Measurements from ENCODE around the gene CHST12. TPM values are rescaled to one million over a fixed set of nuclear protein-coding genes. Genes with fewer than 3 reads are reported as not detected.

CHST12 gene
- total and polyA plus RNA-seq, 2 donors (not counting 1 experiment from before 2014, with no cell fraction given), result 25.4 to 27.1 TPM

DNA sequence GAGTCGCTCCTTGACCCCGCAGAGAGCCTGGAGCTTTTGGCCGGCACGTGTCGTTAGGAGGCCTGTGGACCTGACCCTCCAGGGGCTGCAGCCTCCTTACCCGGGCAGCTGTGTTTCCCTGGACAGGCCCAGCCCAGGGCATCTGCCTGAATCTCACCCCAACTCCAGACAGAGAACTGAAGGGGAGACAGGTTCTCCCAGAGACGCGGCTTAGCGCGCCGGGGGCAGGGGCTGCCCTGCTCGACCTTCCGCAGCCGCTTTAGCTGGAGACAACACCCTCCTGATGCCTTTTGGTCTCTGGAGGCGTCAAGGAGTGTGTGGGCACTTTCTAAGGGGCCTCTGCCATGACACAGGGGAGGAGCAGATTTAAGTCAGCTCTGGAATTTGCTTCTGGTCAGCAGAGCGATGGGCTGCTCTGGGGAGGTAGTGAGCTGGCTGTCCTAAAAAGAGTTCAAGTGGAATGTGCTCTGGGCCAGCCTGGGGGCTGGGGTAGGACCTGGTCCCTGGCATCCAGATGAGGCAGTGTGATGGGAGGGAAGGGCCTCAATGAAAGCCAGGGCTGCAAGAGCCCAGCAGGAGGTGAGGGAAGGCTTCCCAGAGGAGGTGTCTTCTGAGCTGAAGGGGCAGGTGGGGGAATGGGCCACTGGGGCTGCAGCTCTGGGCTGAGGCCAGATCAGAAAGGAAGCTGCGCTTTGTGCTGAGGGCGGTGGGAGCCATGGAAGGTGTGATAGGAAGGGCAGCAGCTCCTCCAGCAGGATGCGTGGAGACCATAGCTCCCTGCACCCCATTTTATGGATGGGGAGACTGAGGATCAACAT lies 67.0 kb downstream of the CHST12 start:
- Histone ChIP-seq H3K79me2 (ENCODE audit: control insufficient read depth, insufficient read depth, low read length) (no peaks in the 10 kb centered on the region), H3K4me3 (ENCODE audit: control extremely low read depth in 1 of 5, extremely low read depth in 1 of 5, insufficient read depth in 1 of 5, low read depth in 2 of 5, low read length in 4 of 5) (no peak overlapping the region), H2AFZ (ENCODE audit: insufficient read depth, low read depth, low read length, poor library complexity, severe bottlenecking) (no peak overlapping the region), H3K27me3 (replicated peaks in 1 of 4; ENCODE audit: control extremely low read depth in 1 of 4, control insufficient read depth in 3 of 4, insufficient read depth in 4 of 4, low read length in 3 of 4) (peaks cover 0 to 8% (median 2%) of the 10 kb centered on the region in 4 experiments), H3K36me3 (replicated peaks in 1 of 2; ENCODE audit: control extremely low read depth in 1 of 2, control insufficient read depth in 1 of 2, extremely low read depth in 1 of 2, insufficient read depth in 2 of 2, low read length in 1 of 2) (no peaks in the 10 kb centered on the region), H3K9ac (ENCODE audit: low read length) (no peak overlapping the region), H3K4me1 (ENCODE audit: control insufficient read depth in 2 of 2, insufficient read depth in 2 of 2, low read length in 2 of 2) (peaks cover 0 to 5% of the 10 kb centered on the region in 2 donors), H4K20me1 (ENCODE audit: control insufficient read depth, insufficient read depth, low read length, poor library complexity, severe bottlenecking) (no peaks in the 10 kb centered on the region), H3K4me2 (replicated peaks; ENCODE audit: low read depth, low read length, poor library complexity, severe bottlenecking) (no peak overlapping the region), H3K27ac (ENCODE audit: low read length in 2 of 2) (no peak overlapping the region), H3K9me3 (ENCODE audit: control extremely low read depth in 1 of 3, control insufficient read depth in 2 of 3, insufficient read depth in 1 of 3, low read length in 2 of 3) (no peaks in the 10 kb centered on the region)
- Mint-ChIP-seq H3K4me3 (no peak overlapping the region), H3K27me3 (peaks cover 9% of the 10 kb centered on the region), H3K4me1 (peaks cover 4% of the 10 kb centered on the region), H3K27ac (no peak overlapping the region), H3K9me3 (ENCODE audit: insufficient read depth) (no peaks in the 10 kb centered on the region)
- POLR2A ChIA-PET, result interaction anchor here (0.6 kb wide), 1 partner anchor 63 kb away, joined by 6 read pairs; no protein-coding TSS in a partner anchor
- CTCF ChIA-PET, result interaction anchor here (0.6 to 6.9 kb wide), 10 partner anchors 18 to 891 kb away, joined by 3 to 104 read pairs (median 4); no protein-coding TSS in a partner anchor
- no peak for DNase-seq
- ATAC-seq (ENCODE audit: low read depth), result no peak
- TF ChIP-seq, protein P1, sequence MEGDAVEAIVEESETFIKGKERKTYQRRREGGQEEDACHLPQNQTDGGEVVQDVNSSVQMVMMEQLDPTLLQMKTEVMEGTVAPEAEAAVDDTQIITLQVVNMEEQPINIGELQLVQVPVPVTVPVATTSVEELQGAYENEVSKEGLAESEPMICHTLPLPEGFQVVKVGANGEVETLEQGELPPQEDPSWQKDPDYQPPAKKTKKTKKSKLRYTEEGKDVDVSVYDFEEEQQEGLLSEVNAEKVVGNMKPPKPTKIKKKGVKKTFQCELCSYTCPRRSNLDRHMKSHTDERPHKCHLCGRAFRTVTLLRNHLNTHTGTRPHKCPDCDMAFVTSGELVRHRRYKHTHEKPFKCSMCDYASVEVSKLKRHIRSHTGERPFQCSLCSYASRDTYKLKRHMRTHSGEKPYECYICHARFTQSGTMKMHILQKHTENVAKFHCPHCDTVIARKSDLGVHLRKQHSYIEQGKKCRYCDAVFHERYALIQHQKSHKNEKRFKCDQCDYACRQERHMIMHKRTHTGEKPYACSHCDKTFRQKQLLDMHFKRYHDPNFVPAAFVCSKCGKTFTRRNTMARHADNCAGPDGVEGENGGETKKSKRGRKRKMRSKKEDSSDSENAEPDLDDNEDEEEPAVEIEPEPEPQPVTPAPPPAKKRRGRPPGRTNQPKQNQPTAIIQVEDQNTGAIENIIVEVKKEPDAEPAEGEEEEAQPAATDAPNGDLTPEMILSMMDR (IDR thresholded peaks at IDR 0.05), result no peak
- no peak for TF ChIP-seq EZH2 (IDR thresholded peaks at IDR 0.05; ENCODE audit: borderline replicate concordance, insufficient read depth, low read depth, low read length, poor library complexity, severe bottlenecking)
- intact Hi-C loops (cut with micrococcal nuclease), result no loop called here
- WGBS (ENCODE audit: insufficient coverage), result 95% methylated on average over 18 of the region's 19 CpGs

DNA sequence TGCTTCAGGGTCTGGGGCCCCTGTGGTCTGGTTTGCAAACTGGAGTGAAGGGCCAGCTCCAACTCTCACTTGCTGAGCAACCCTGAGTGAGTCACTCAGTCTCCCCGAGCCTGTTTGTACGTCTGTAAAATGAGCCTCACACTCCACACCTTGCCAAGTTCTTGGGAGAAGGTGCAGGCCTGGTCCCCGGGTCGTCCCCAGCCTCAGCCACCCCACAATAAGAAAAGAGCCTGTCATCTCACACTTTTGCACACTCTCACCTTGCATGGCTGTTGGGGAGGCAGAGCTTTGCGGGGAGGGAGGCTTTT lies 67.6 kb downstream of the CHST12 start:
- Histone ChIP-seq H3K4me2 (replicated peaks; ENCODE audit: low read depth, low read length, poor library complexity, severe bottlenecking) (no peak overlapping the region), H2AFZ (ENCODE audit: insufficient read depth, low read depth, low read length, poor library complexity, severe bottlenecking) (no peak overlapping the region), H3K27me3 (replicated peaks in 1 of 4; ENCODE audit: control extremely low read depth in 1 of 4, control insufficient read depth in 3 of 4, insufficient read depth in 4 of 4, low read length in 3 of 4) (peaks cover 0 to 12% (median 2%) of the 10 kb centered on the region in 4 experiments), H3K9me3 (ENCODE audit: control extremely low read depth in 1 of 3, control insufficient read depth in 2 of 3, insufficient read depth in 1 of 3, low read length in 2 of 3) (no peaks in the 10 kb centered on the region), H3K4me1 (ENCODE audit: control insufficient read depth in 2 of 2, insufficient read depth in 2 of 2, low read length in 2 of 2) (peaks cover 0 to 5% of the 10 kb centered on the region in 2 donors), H3K4me3 (ENCODE audit: control extremely low read depth in 1 of 5, extremely low read depth in 1 of 5, insufficient read depth in 1 of 5, low read depth in 2 of 5, low read length in 4 of 5) (no peak overlapping the region), H4K20me1 (ENCODE audit: control insufficient read depth, insufficient read depth, low read length, poor library complexity, severe bottlenecking) (no peaks in the 10 kb centered on the region), H3K27ac (ENCODE audit: low read length in 2 of 2) (no peak overlapping the region), H3K9ac (ENCODE audit: low read length) (no peak overlapping the region), H3K36me3 (replicated peaks in 1 of 2; ENCODE audit: control extremely low read depth in 1 of 2, control insufficient read depth in 1 of 2, extremely low read depth in 1 of 2, insufficient read depth in 2 of 2, low read length in 1 of 2) (no peaks in the 10 kb centered on the region), H3K79me2 (ENCODE audit: control insufficient read depth, insufficient read depth, low read length) (no peaks in the 10 kb centered on the region)
- H3K4me3 Mint-ChIP-seq, result no peak overlapping the region
- ChIA-PET CTCF (interaction anchor here (0.8 to 6.9 kb wide), 6 partner anchors 19 to 239 kb away, joined by 3 to 104 read pairs (median 4); no protein-coding TSS in a partner anchor), POLR2A (no interaction called here)
- DNase-seq, result no peak
- ATAC-seq (ENCODE audit: low read depth), result no peak
- H3K27ac Mint-ChIP-seq, result no peak overlapping the region
- peaks cover 4% of the 10 kb centered on the region for H3K4me1 Mint-ChIP-seq
- no peaks in the 10 kb centered on the region for H3K9me3 Mint-ChIP-seq (ENCODE audit: insufficient read depth)
- WGBS (ENCODE audit: insufficient coverage), result 79% methylated on average over 2 of the region's 5 CpGs
- TF ChIP-seq, protein P1 (IDR thresholded peaks at IDR 0.05), result no peak
- no peak for TF ChIP-seq EZH2 (IDR thresholded peaks at IDR 0.05; ENCODE audit: borderline replicate concordance, insufficient read depth, low read depth, low read length, poor library complexity, severe bottlenecking)
- H3K27me3 Mint-ChIP-seq, result peaks cover 9% of the 10 kb centered on the region
- intact Hi-C loops (cut with micrococcal nuclease), result no loop called here
